ENCODE results near the gene SLC9C2. TPM values are rescaled to one million over a fixed set of nuclear protein-coding genes. Genes with fewer than 3 reads are reported as not detected.
A peak's percentile ranks its signal among the peaks of the same experiment; 100 is the strongest.
"Not testable (repeated sequence)": the region's sequence is repeated elsewhere in the genome, so short reads cannot be mapped to it uniquely, and the experiment has no call there.

SLC9C2 gene
- total RNA-seq, 1 experiment from 2014 or later = not detected

DNA sequence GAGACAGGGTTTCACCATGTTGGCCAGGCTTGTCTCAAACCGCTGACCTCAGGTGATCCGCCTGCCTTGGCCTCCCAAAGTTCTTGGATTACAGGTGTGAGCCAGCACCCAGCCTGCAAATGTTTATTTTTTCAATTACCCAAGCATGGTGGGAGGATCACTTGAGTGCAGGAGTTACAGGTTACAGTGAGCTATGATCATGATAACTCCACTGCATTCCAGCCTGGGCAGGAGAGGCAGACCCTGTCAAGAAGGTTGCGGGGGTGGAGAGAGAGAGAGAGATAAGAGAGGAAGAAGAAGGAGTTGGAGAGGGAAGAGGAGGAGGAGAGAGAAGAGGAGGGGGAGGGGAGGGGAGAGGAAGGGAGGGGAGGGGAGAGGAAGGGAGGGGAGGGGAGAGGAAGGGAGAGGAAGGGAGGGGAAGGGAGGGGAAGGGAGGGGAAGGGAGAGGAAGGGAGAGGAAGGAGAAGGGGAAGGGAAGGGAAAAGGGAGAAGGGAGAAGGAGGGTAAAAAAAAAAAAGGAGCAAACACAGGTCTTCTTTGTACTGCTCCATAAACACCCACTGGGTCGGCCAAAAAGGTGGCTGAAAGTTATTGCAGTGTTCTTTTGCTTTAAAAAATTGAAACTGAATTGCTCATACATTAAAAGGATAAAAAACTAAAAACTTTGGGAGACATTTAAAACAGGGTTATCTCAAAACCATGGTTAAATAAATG lies 5.8 kb upstream of the SLC9C2 start:
- TF ChIP-seq, protein P1, sequence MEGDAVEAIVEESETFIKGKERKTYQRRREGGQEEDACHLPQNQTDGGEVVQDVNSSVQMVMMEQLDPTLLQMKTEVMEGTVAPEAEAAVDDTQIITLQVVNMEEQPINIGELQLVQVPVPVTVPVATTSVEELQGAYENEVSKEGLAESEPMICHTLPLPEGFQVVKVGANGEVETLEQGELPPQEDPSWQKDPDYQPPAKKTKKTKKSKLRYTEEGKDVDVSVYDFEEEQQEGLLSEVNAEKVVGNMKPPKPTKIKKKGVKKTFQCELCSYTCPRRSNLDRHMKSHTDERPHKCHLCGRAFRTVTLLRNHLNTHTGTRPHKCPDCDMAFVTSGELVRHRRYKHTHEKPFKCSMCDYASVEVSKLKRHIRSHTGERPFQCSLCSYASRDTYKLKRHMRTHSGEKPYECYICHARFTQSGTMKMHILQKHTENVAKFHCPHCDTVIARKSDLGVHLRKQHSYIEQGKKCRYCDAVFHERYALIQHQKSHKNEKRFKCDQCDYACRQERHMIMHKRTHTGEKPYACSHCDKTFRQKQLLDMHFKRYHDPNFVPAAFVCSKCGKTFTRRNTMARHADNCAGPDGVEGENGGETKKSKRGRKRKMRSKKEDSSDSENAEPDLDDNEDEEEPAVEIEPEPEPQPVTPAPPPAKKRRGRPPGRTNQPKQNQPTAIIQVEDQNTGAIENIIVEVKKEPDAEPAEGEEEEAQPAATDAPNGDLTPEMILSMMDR (IDR thresholded peaks at IDR 0.05; ENCODE audit: unreplicated experiment) = no peak
- no peaks in the 10 kb centered on the region for H3K27me3 Mint-ChIP-seq (ENCODE audit: insufficient read depth, unreplicated experiment)
- intact Hi-C loops (cut with micrococcal nuclease) = no loop called here
- ChIA-PET POLR2A (interaction anchor here (0.6 to 0.7 kb wide), 2 partner anchors 28 to 259 kb away, joined by 3 read pairs; partner anchors contain the start of gene GAS5), CTCF (no interaction called here)
- no peak overlapping the region for H3K4me3 Mint-ChIP-seq (ENCODE audit: unreplicated experiment)
- BruUV-seq (replicated peaks) = no TSS peak
- no peak for DNase-seq (ENCODE audit: unreplicated experiment)
- peaks cover 8% of the 10 kb centered on the region for H3K9me3 Mint-ChIP-seq (ENCODE audit: unreplicated experiment)
- H3K27ac Mint-ChIP-seq (ENCODE audit: low read depth, unreplicated experiment) = no peak overlapping the region
- H3K36me3 Mint-ChIP-seq (ENCODE audit: insufficient read depth, unreplicated experiment) = no peaks in the 10 kb centered on the region
- H3K4me1 Mint-ChIP-seq (ENCODE audit: insufficient read depth, unreplicated experiment) = no peaks in the 10 kb centered on the region

DNA sequence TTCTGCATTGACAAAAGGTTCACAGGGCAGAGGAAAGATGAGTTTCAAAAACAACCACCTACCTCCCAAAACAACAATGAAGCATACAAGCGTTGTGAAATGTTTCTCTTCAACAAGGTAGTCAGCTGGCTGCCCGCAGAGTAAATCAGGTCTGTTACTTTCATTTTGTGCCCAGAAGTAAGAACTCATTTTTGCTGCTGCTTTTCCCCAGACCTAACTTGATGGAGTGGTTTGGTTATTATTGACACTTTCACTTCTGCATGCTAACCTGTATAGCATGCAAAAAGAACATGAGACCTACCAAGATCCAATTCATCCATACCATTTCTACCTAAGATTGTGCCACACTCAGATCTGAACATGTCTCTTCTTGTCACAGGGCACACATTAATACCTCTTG lies 1.3 kb downstream of the SLC9C2 start:
- Mint-ChIP-seq H3K27me3 (ENCODE audit: insufficient read depth, unreplicated experiment) (no peaks in the 10 kb centered on the region), H3K4me1 (ENCODE audit: insufficient read depth, unreplicated experiment) (peaks cover 7% of the 10 kb centered on the region), H3K27ac (ENCODE audit: low read depth, unreplicated experiment) (peak overlapping the region; percentile 21), H3K9me3 (ENCODE audit: unreplicated experiment) (peaks cover under 1% of the 10 kb centered on the region), H3K4me3 (ENCODE audit: unreplicated experiment) (no peak overlapping the region), H3K36me3 (ENCODE audit: insufficient read depth, unreplicated experiment) (no peaks in the 10 kb centered on the region)
- TF ChIP-seq, protein P1 (IDR thresholded peaks at IDR 0.05; ENCODE audit: unreplicated experiment) = no peak
- ChIA-PET POLR2A (no interaction called here), CTCF (interaction anchor here (0.6 kb wide), 1 partner anchor 349 kb away, joined by 3 read pairs; no protein-coding TSS in a partner anchor)
- BruUV-seq (replicated peaks) = no TSS peak
- DNase-seq (ENCODE audit: unreplicated experiment) = peak; percentile 10
- intact Hi-C loops (cut with micrococcal nuclease) = no loop called here

DNA sequence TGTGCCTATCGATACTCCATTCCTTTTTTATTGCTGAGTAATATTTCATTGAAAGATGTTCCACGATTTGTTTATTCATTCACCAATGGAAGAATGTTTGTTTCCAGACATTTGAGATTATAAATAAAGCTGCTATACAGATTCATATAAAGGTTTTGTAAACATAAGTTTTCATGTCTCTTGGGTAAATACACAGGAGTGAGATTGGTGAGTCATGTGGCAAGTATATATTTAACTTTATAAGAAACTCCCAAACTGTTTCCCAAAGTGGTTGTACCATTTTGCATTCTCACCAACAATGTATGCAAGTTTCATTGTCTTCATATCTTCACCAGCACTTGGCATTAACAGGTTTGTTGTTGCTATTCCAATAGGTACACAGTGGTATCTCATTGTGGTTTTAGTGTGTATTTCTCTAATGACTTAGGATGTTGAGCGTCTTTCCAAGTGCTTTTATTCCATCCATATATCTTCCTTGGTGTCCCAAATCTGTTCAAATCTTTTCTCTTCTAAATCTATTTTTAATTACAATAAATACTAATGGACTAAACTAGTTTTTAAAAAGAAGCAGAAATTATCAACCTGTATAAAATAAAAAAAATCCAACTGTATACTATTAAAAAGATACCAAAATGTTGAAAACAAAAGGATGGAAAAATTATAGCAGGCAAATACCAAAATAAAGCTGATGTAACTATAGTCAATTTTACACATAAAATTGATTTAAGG lies 6.6 kb downstream of the SLC9C2 start:
- Mint-ChIP-seq H3K36me3 (ENCODE audit: insufficient read depth, unreplicated experiment) (no peaks in the 10 kb centered on the region), H3K27ac (ENCODE audit: low read depth, unreplicated experiment) (no peak overlapping the region), H3K4me3 (ENCODE audit: unreplicated experiment) (no peak overlapping the region), H3K4me1 (ENCODE audit: insufficient read depth, unreplicated experiment) (no peaks in the 10 kb centered on the region), H3K9me3 (ENCODE audit: unreplicated experiment) (peaks cover 7% of the 10 kb centered on the region), H3K27me3 (ENCODE audit: insufficient read depth, unreplicated experiment) (no peaks in the 10 kb centered on the region)
- TF ChIP-seq, protein P1 (IDR thresholded peaks at IDR 0.05; ENCODE audit: unreplicated experiment) = no peak
- intact Hi-C loops (cut with micrococcal nuclease) = no loop called here
- ChIA-PET POLR2A (no interaction called here), CTCF (interaction anchor here (0.7 kb wide), 1 partner anchor 57 kb away, joined by 3 read pairs; no protein-coding TSS in a partner anchor)
- no peak for DNase-seq (ENCODE audit: unreplicated experiment)
- BruUV-seq (replicated peaks) = no TSS peak

DNA sequence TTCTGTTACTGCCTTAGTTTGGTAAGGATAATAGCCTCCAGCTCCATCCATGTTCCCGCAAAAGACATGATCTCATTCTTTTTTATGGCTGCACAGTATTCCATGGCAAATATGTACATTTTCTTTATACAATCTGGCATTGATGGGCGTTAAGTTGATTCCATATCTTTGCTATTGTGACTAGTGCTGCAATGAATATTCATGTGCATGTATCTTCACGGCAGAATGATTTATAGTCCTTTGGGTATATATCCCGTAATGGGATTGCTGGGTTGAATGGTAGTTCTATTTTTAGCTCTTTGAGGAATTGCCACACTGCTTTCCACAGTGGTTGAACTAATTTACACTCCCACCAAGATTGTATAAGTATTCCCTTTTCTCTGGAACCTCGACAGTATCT lies 11.7 kb downstream of the SLC9C2 start:
- H3K27me3 Mint-ChIP-seq (ENCODE audit: insufficient read depth, unreplicated experiment); intact Hi-C loops (cut with micrococcal nuclease); H3K4me3 Mint-ChIP-seq (ENCODE audit: unreplicated experiment): not testable (repeated sequence)

More for the DNA sequence above, 11.7 kb downstream of the SLC9C2 start:
- not testable (repeated sequence) for H3K27ac Mint-ChIP-seq (ENCODE audit: low read depth, unreplicated experiment); H3K9me3 Mint-ChIP-seq (ENCODE audit: unreplicated experiment); BruUV-seq (replicated peaks); H3K36me3 Mint-ChIP-seq (ENCODE audit: insufficient read depth, unreplicated experiment); DNase-seq (ENCODE audit: unreplicated experiment); H3K4me1 Mint-ChIP-seq (ENCODE audit: insufficient read depth, unreplicated experiment)
- POLR2A ChIA-PET = interaction anchor here (1.0 kb wide), 1 partner anchor 9 kb away, joined by 3 read pairs; no protein-coding TSS in a partner anchor
- CTCF ChIA-PET = interaction anchor here (0.7 to 1.1 kb wide), 2 partner anchors 19 to 60 kb away, joined by 3 to 7 read pairs; no protein-coding TSS in a partner anchor
